HepG2 (cell line): Measurements from ENCODE around the gene SEPTIN2. TPM values are rescaled to one million over a fixed set of nuclear protein-coding genes. Genes with fewer than 3 reads are reported as not detected.

ENCODE experiments used
- ARID5B ChIP-seq: IDR thresholded peaks from 2 replicates; pipeline ENCODE4 v1.4.0; 2020; ENCODE audit warnings: mild to moderate bottlenecking, missing genetic modification reagents
- CHD4 ChIP-seq: fragments of 200-600 bp; sonication (generic); IDR thresholded peaks from 2 replicates; pipeline ENCODE4 v1.7.0; 2017; ENCODE audit warnings: mild to moderate bottlenecking, low read length, borderline replicate concordance
- FOXP4 ChIP-seq: sonication (generic); formaldehyde crosslinking; IDR thresholded peaks from 2 replicates; pipeline ENCODE4 v1.4.0; 2020; ENCODE audit warnings: missing genetic modification reagents
- HBP1 ChIP-seq: IDR thresholded peaks from 2 replicates; pipeline ENCODE4 v1.6.1; 2016; ENCODE audit warnings: low read depth, control low read depth
- HDAC1 ChIP-seq: sonication (generic); formaldehyde crosslinking; IDR thresholded peaks from 2 replicates; pipeline ENCODE4 v1.5.1; 2020; ENCODE audit warnings: mild to moderate bottlenecking, missing genetic modification reagents
- HNF4A ChIP-seq: sonication (generic); formaldehyde crosslinking; IDR thresholded peaks from 2 replicates; pipeline ENCODE4 v1.4.0; 2020; ENCODE audit warnings: missing genetic modification reagents
- NR2F6 ChIP-seq, 2 experiments: IDR thresholded peaks; 2 replicates each; pipeline ENCODE4 v1.6.1; 2016; ENCODE audit warnings: antibody characterized with exemption in 1 of 2, mild to moderate bottlenecking in 1 of 2
- SMAD3 ChIP-seq: sonication (generic); formaldehyde crosslinking; IDR thresholded peaks from 2 replicates; pipeline ENCODE4 v1.4.0; 2020; ENCODE audit warnings: missing genetic modification reagents
- TCF7 ChIP-seq: sonication (generic); IDR thresholded peaks from 2 replicates; pipeline ENCODE4 v1.6.1; 2016; ENCODE audit warnings: antibody characterized with exemption, low read depth
- ZFP91 ChIP-seq: sonication (generic); formaldehyde crosslinking; IDR thresholded peaks from 2 replicates; pipeline ENCODE4 v1.9.0; 2022; ENCODE audit warnings: missing genetic modification reagents, mild to moderate bottlenecking, borderline replicate concordance
- ZIK1 ChIP-seq: sonication (generic); formaldehyde crosslinking; IDR thresholded peaks from 2 replicates; pipeline ENCODE4 v1.5.0; 2020; ENCODE audit warnings: mild to moderate bottlenecking, low read depth, missing genetic modification reagents, borderline replicate concordance
- ZNF317 ChIP-seq: sonication (generic); formaldehyde crosslinking; IDR thresholded peaks from 2 replicates; pipeline ENCODE4 v1.5.0; 2020; ENCODE audit warnings: mild to moderate bottlenecking, missing genetic modification reagents
- ZNF605 ChIP-seq: sonication (generic); formaldehyde crosslinking; IDR thresholded peaks from 2 replicates; pipeline ENCODE4 v1.8.0; 2022; ENCODE audit warnings: mild to moderate bottlenecking, missing genetic modification reagents
- ZNF770 ChIP-seq: sonication (generic); formaldehyde crosslinking; IDR thresholded peaks from 2 replicates; pipeline ENCODE4 v1.5.0; 2020; ENCODE audit warnings: mild to moderate bottlenecking, missing genetic modification reagents
- polyA plus RNA-seq, 8 experiments: library from polyadenylated mRNA; depleted of rRNA in 3 of 8; stranded (reverse) in 7 of 8; unstranded in 1 of 8; fragments of >200 nt; fragmentation: Illumina TruSeq in 4 of 8; extraction: Trizol in 4 of 8; gene quantifications; 2 replicates each; pipeline versions ENCODE4 v1.2.1 to v1.2.3, GENCODE V29; 2011 to 2016; ENCODE audit warnings: low read depth in 4 of 8, missing spikeins in 1 of 8, mixed read lengths in 1 of 8; ENCODE audit not compliant: insufficient read depth in 1 of 8
- total RNA-seq, 5 experiments: library from RNA; depleted of rRNA; stranded (reverse); fragments of >200 nt; fragmentation: Illumina TruSeq; extraction: Trizol; gene quantifications; 2 replicates each; pipeline ENCODE4 v1.2.3, GENCODE V29; 2016; ENCODE audit warnings: low read depth in 1 of 5

The SEPTIN2 gene
- total and polyA plus RNA-seq, 2 of the 13 experiments (the other 11 are each of a cell fraction or from before 2014, with no cell fraction given): 493 to 733 TPM

- TF ChIP-seq ARID5B (CRISPR knock-in tag) (peak; percentile 64; the same call in 1 of the 2 replicates), ZNF317 (0 out of 2 replicates have a peak, but pooled peaks have one; percentile 3), HNF4A (CRISPR knock-in tag) (peak; percentile 31), NR2F6 (IDR thresholded peaks at IDR 0.05) (peak; percentile 77), NR2F6 (CRISPR knock-in tag; IDR thresholded peaks at IDR 0.05) (peak; percentile 37; the same call in 1 of the 2 replicates), TCF7 (0 out of 2 replicates have a peak, but pooled peaks have one; percentile 19), ZFP91 (CRISPR knock-in tag) (peak; percentile 6; the same call in 1 of the 2 replicates), HDAC1 (CRISPR knock-in tag) (0 out of 2 replicates have a peak, but pooled peaks have one; percentile 25), ZIK1 (CRISPR knock-in tag) (no peak), SMAD3 (CRISPR knock-in tag) (0 out of 2 replicates have a peak, but pooled peaks have one; percentile 9), ZNF770 (CRISPR knock-in tag) (0 out of 2 replicates have a peak, but pooled peaks have one; percentile 7), FOXP4 (peak; percentile 81), CHD4 (peak; percentile 47; the same call in 1 of the 2 replicates), HBP1 (CRISPR knock-in tag) (0 out of 2 replicates have a peak, but pooled peaks have one; percentile 0), ZNF605 (CRISPR knock-in tag) (no peak)
These were observed 35.9 kb downstream of the SEPTIN2 start (continued) for GRCh38 chr2:241351640-241352031.
